CD14-positive monocyte (primary cell): ENCODE measurements around the gene TRPM5. TPM values are rescaled to one million over a fixed set of nuclear protein-coding genes. Genes with fewer than 3 reads are reported as not detected.

Experiments used
- DNase-seq, 3 donors: peaks; one replicate each; pipeline ENCODE4 v3.0.0-alpha.2; 2011 to 2022
- H2AFZ ChIP-seq: 2 replicates; pipeline ENCODE4 v1.6.0; 2012; ENCODE audit warnings: mild to moderate bottlenecking, low read depth, low read length, inconsistent platforms; ENCODE audit not compliant: insufficient read depth, poor library complexity, severe bottlenecking
- H3K27ac ChIP-seq, 2 donors: 1 replicate in 1 of 2; 2 replicates in 1 of 2; pipeline ENCODE4 v1.5.1; 2012 to 2013; ENCODE audit warnings: low read length in 2 of 2, control low read depth in 1 of 2, inconsistent platforms in 1 of 2, low read depth in 1 of 2, mild to moderate bottlenecking in 1 of 2
- H3K27me3 ChIP-seq, 2 donors: one replicate each; pipeline versions ENCODE4 v1.6.0 to v1.6.1; 2011 to 2013; ENCODE audit warnings: low read length in 2 of 2; ENCODE audit not compliant: control insufficient read depth in 2 of 2, insufficient read depth in 2 of 2
- H3K36me3 ChIP-seq, 2 donors: replicated peaks in 1 of 2; 1 replicate in 1 of 2; 2 replicates in 1 of 2; pipeline versions ENCODE4 v1.5.1 to v1.6.1; 2012 to 2013; ENCODE audit warnings: low read length in 2 of 2, control low read depth in 1 of 2, inconsistent platforms in 1 of 2, mild to moderate bottlenecking in 1 of 2; ENCODE audit not compliant: insufficient read depth in 2 of 2, control insufficient read depth in 1 of 2
- H3K4me1 ChIP-seq, 2 donors: 1 replicate in 1 of 2; 2 replicates in 1 of 2; pipeline versions ENCODE4 v1.5.1 to v1.6.1; 2012 to 2013; ENCODE audit warnings: low read length in 2 of 2, control low read depth in 1 of 2, inconsistent platforms in 1 of 2, mild to moderate bottlenecking in 1 of 2, moderate library complexity in 1 of 2; ENCODE audit not compliant: insufficient read depth in 2 of 2, control insufficient read depth in 1 of 2
- H3K4me2 ChIP-seq: replicated peaks from 2 replicates; pipeline ENCODE3; 2012; ENCODE audit warnings: low read length, moderate library complexity, mild to moderate bottlenecking; ENCODE audit not compliant: poor library complexity, severe bottlenecking; ENCODE audit errors: extremely low read depth
- H3K4me3 ChIP-seq, 3 experiments: fragments of 200-600 bp in 1 of 3; sonication (generic) in 1 of 3; replicated peaks in 1 of 3; 1 replicate in 2 of 3; 2 replicates in 1 of 3; pipeline ENCODE4 v1.5.1; 2011 to 2013; ENCODE audit warnings: low read length in 3 of 3, mild to moderate bottlenecking in 3 of 3, control low read depth in 2 of 3, low read depth in 2 of 3, inconsistent platforms in 1 of 3, moderate library complexity in 1 of 3
- H3K79me2 ChIP-seq: 2 replicates; pipeline ENCODE4 v1.6.0; 2012; ENCODE audit warnings: mild to moderate bottlenecking, control low read depth, inconsistent platforms, low read length, moderate library complexity; ENCODE audit not compliant: insufficient read depth
- H3K9ac ChIP-seq: 2 replicates; pipeline ENCODE4 v1.6.0; 2017; ENCODE audit warnings: low read length, mild to moderate bottlenecking; ENCODE audit not compliant: insufficient read depth, poor library complexity, severe bottlenecking
- H3K9me3 ChIP-seq, 2 donors: replicated peaks in 1 of 2; 1 replicate in 1 of 2; 2 replicates in 1 of 2; pipeline versions ENCODE4 v1.5.1 to v1.6.1; 2012 to 2013; ENCODE audit warnings: low read length in 2 of 2, control low read depth in 1 of 2; ENCODE audit not compliant: control insufficient read depth in 1 of 2, insufficient read depth in 1 of 2
- H4K20me1 ChIP-seq: 2 replicates; pipeline ENCODE4 v1.6.0; 2012; ENCODE audit warnings: mild to moderate bottlenecking, low read length, control low read depth, moderate library complexity; ENCODE audit not compliant: insufficient read depth
- H3K27ac Mint-ChIP-seq, 7 donors: one replicate each; pipeline ENCODE4 v1.8.0; 2020; ENCODE audit warnings: mild to moderate bottlenecking in 7 of 7, mixed read lengths in 7 of 7, moderate library complexity in 6 of 7, inconsistent platforms in 2 of 7
- H3K27me3 Mint-ChIP-seq, 3 donors: one replicate each; pipeline ENCODE4 v1.8.0; 2021 to 2022; ENCODE audit warnings: low read depth in 3 of 3, mild to moderate bottlenecking in 3 of 3, mixed read lengths in 3 of 3, moderate library complexity in 3 of 3, inconsistent platforms in 1 of 3
- H3K36me3 Mint-ChIP-seq, 2 donors: one replicate each; pipeline ENCODE4 v1.8.0; 2020; ENCODE audit warnings: mixed read lengths in 2 of 2, inconsistent platforms in 1 of 2, mild to moderate bottlenecking in 1 of 2
- H3K4me1 Mint-ChIP-seq: one replicate; pipeline ENCODE4 v1.8.0; 2020; ENCODE audit warnings: mild to moderate bottlenecking, mixed read lengths
- H3K4me3 Mint-ChIP-seq, 2 donors: one replicate each; pipeline ENCODE4 v1.8.0; 2020; ENCODE audit warnings: mild to moderate bottlenecking in 2 of 2, mixed read lengths in 2 of 2, moderate library complexity in 1 of 2
- H3K9me3 Mint-ChIP-seq, 7 donors: one replicate each; pipeline ENCODE4 v1.8.0; 2020 to 2022; ENCODE audit warnings: mixed read lengths in 7 of 7, mild to moderate bottlenecking in 6 of 7, moderate library complexity in 6 of 7, inconsistent platforms in 2 of 7
- CTCF ChIP-seq: fragments of 200-600 bp; IDR thresholded peaks from one replicate; pipeline ENCODE4 v1.8.0; 2022; ENCODE audit warnings: antibody characterized with exemption, mild to moderate bottlenecking
- WGBS: methylation state at CpG from one replicate; pipeline ENCODE4 v1.1.5; 2013; ENCODE audit warnings: missing lambda C conversion rate; ENCODE audit not compliant: insufficient coverage; 5-methylcytosine and 5-hydroxymethylcytosine counted together
- intact Hi-C, 2 donors: fragments of 100-400 bp; cut with micrococcal nuclease; formaldehyde crosslinking; loops; one replicate each; pipeline versions ENCODE4 v1.15.0 to v1.15.1; 2023
- polyA plus RNA-seq, 3 donors: library from polyadenylated mRNA; depleted of rRNA in 1 of 3; unstranded in 2 of 3; stranded (reverse) in 1 of 3; fragments of 300-500 nt in 2 of 3; fragments of >200 nt in 1 of 3; fragmentation: Illumina TruSeq in 2 of 3; gene quantifications; 1 replicate in 2 of 3; 2 replicates in 1 of 3; pipeline ENCODE4 v1.2.3, GENCODE V29; 2012 to 2021

The TRPM5 gene
- polyA plus RNA-seq, 3 donors = 0.03 TPM; not detected in 2

GRCh38 chr11:2413742-2414579 lies 30.4 kb downstream of the TRPM5 start:
- 89% methylated on average over 43 of the region's 43 CpGs for WGBS

GRCh38 chr11:2412323-2412722 lies 32.0 kb downstream of the TRPM5 start:
- Histone ChIP-seq H3K36me3 (no peaks in the 10 kb centered on the region), H3K4me1 (no peaks in the 10 kb centered on the region), H4K20me1 (no peaks in the 10 kb centered on the region), H3K27me3 (no peaks in the 10 kb centered on the region), H3K79me2 (no peaks in the 10 kb centered on the region), H3K27ac (no peak overlapping the region), H3K9me3 (no peaks in the 10 kb centered on the region), H3K9ac (no peak overlapping the region), H2AFZ (no peak overlapping the region), H3K4me2 (no peak overlapping the region), H3K4me3 (no peak overlapping the region)
- no peak for TF ChIP-seq CTCF
- Mint-ChIP-seq H3K27me3 (peaks cover 3 to 4% (median 4%) of the 10 kb centered on the region in 3 donors), H3K9me3 (no peaks in the 10 kb centered on the region), H3K27ac (no peak overlapping the region), H3K36me3 (no peaks in the 10 kb centered on the region), H3K4me1 (no peaks in the 10 kb centered on the region), H3K4me3 (no peak overlapping the region)
- DNase-seq = no peak
- WGBS = 93% methylated on average over 6 of the region's 6 CpGs
- intact Hi-C loops = loop anchor here in 1 of 2 donors (10.0 kb wide), 1 partner anchor 58 kb away; no protein-coding TSS in a partner anchor

More at GRCh38 chr11:2413742-2414579, 30.4 kb downstream of the TRPM5 start:
- Mint-ChIP-seq H3K27me3 (peaks cover under 1 to 6% (median 3%) of the 10 kb centered on the region in 3 donors), H3K4me3 (no peak overlapping the region), H3K36me3 (no peaks in the 10 kb centered on the region), H3K27ac (no peak overlapping the region), H3K4me1 (no peaks in the 10 kb centered on the region), H3K9me3 (no peaks in the 10 kb centered on the region)
- H3K4me1 ChIP-seq = no peaks in the 10 kb centered on the region
- intact Hi-C loops = loop anchor here in 1 of 2 donors (10.0 kb wide), 1 partner anchor 59 kb away; no protein-coding TSS in a partner anchor
- no peaks in the 10 kb centered on the region for H3K36me3 ChIP-seq
- no peak overlapping the region for H3K9ac ChIP-seq
- H3K27ac ChIP-seq = no peak overlapping the region
- no peaks in the 10 kb centered on the region for H3K79me2 ChIP-seq
- H3K27me3 ChIP-seq = no peaks in the 10 kb centered on the region
- no peaks in the 10 kb centered on the region for H3K9me3 ChIP-seq
- no peak overlapping the region for H2AFZ ChIP-seq
- H4K20me1 ChIP-seq = no peaks in the 10 kb centered on the region
- no peak overlapping the region for H3K4me3 ChIP-seq
- no peak for TF ChIP-seq CTCF
- DNase-seq = no peak
- H3K4me2 ChIP-seq = no peak overlapping the region
